Stimulated activated CD8-positive, alpha-beta memory T cell treated with anti-CD3 and anti-CD28 coated beads, Interleukin-2, amount 100 ng/mL, for 48 hours (primary cell): ENCODE results near the gene PACRG.

Experiments
- DNase-seq, 2 donors: peaks; one replicate each; pipeline ENCODE4 v3.0.0-alpha.2; 2020; ENCODE audit warnings: low read depth in 2 of 2

Gene PACRG

DNA sequence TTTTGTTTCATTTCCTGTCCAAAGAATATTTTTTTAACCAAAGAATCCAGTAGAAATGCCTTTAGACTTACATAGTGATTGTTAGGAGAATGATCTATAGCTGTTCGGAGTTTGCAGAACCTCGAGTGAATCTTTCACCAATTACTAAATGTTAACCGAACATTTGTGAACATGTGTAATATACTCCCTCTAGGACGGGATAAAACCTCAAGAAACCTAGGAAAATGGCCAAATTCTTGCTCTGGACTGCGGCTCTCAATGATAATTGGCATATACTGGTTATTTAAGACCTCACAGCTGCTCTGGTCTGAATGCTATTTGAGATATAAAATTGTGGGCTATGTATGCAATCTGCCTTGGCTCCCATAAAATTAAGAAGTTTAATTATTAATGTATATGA, 137.1 kb downstream of the PACRG start:
- no peak for DNase-seq

DNA sequence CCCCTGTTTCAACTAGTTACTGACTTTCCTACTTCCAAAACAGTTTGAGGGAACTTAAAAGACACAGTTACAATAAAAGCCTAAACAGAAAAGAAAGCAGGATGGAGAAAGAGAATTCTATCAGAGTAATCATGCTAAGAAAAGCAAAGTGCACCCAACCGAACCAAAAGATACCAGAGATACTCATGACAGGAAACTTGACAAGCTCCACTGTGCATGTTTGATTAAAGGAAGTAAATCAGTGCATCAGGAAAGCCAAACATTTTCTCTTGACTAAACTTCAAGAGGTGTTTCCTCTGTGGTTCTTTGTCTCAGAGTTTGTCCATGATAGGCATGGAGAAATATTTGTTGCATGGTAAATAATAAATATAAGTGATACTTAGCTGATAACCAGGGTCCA, 138.9 kb downstream of the PACRG start:
- DNase-seq = no peak

DNA sequence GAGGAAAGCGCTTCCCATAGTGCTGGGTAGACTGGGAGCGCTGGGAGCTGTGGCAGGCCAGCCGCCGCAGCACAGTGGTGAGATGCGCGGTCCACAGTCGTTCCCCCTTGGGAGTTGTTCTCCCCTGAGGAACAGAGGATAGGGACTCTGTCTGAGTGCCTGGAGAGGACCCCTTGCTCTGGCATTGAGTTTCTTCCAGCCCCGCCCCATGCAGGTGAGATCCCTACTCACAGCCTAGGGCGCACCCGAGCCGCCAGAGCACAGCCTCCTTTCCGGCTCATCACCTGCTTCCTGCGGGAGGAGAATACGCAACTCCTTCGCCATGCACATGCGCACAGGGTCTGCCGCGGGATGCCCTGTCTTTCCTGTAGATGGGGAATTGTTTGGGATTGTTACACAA, 140.6 kb downstream of the PACRG start:
- DNase-seq = no peak

DNA sequence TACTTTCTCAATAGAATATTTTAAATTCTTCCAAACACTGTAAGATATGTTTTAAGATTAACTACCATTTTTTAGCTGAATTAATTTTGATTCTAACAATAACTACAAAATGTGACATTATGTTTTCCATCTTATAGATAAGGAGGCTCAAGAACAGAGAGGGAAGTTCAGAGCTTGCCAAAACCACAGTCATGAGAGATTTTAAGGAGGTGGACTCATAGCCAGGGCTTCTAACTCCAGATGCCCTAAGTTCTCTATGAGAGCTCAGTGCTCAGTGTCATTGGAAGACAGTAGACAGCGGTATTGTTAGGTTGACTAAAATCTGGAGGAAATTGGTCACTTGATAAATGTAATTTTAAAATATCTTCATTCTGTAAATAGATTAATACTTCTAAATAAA, 144.2 kb downstream of the PACRG start:
- DNase-seq = no peak

DNA sequence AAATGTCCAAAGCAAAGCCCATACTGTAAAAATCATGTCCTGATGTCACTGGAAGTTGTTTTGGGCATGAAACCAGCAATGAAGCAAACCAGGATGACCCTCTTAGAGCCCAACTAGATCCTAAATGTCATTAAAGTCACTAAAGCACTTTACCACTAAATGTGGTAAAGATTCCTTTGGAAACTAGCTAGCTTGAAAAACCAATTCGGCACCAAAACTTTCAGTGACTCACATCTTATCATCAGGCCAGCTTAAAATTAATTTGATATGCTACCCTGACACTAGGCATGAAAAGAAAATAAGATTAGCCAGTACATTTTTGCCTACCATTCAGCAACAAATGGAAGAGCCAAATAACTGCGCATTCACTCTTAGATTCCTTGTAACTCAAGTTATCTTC, 145.8 kb downstream of the PACRG start:
- no peak for DNase-seq

DNA sequence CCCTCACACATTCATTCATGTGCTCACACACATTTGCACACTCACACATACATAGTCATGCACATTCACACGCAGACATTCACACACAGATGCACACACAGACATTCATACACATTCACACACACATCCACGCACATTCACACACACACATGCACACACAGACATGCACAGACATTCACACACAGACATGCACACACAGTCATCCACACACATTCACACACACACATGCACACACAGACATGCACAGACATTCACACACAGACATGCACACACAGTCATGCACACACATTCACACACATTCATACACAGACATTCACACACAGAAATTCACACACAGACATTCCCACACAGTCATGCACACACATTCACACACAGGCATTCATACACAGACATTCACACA, 147.3 kb downstream of the PACRG start:
- DNase-seq = no peak

DNA sequence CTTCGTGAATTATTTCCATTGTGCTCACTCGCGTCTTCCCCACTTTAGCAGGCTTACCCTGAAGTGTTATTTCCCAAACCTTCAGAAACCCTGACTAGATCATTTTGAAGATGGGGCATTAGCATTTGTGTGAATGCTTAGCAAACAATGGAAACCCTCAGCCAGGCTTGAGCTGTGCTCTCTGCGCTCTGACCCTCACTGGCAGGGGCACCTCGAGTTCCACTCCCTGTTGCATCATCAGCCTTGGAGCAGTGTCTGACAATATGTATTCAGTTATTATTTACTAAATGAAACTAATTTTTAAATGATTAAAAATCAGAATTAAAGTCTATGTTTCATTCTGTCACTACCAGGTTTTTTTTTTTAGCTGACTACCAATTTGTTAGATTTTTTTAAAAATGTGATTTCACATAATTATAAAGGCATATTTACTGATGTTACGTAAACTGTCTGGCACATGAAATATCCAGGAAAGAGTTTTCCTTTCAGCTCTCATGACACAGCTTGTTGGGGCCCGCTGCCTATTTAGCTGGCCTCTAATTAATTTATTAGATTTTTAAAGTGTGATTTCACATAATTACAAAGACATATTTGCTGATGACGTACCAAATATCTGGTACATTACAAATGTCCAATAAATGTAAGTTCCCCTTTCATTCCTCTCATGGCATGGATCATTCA, 155.2 kb downstream of the PACRG start:
- no peak for DNase-seq

DNA sequence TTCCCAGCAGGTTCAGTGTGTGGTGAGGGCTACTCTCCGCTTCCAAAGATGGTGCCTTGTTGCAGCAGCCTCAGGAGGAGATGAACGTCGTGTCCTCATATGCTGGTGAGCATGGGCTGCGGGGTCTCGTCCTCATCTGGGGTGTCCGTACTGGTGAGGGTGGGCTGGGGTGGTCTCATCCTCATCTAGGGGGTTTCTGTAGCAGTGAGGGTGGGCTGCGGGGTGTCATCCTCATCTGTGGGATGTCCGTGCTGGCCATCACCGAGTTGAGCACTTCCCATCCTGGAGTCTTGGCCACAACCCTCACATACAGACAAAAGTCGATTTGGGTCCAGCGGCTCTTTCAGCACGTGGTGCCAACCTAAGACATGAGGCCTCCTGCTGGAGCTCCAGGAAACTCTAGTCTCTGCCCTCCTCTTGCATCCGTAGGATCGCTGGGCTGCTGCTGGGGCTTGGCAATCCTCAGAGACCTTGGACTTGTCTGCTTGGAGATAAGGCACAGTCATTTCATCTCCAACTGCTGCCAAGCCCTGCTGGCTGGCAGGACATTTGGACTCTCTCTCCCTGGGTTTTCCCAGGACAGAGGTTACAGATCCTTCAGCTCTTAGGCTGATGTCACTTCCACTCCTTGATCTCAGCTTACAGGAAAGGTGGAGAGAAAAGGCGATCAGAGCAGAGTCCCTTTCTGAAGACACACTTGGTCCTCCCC, 160.4 kb downstream of the PACRG start:
- no peak for DNase-seq

DNA sequence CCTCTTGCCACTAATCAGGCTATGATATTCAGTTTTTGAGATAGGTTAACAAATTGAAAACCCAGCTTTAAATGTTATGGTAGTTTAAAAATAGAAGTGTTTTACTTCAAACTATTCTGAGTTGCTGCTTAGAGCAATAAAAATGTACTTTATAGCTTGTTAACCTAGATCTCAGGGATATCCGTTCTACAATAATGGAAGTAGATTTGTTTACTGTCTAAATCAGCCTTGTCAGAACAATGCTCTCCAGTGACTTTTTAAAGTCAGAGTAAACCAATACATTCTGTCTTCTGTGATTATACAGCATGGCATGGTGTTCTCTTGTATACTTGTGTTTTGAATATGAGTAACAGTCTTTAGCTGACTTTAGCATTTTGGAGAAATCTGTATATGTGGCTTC, 161.5 kb downstream of the PACRG start:
- no peak for DNase-seq

DNA sequence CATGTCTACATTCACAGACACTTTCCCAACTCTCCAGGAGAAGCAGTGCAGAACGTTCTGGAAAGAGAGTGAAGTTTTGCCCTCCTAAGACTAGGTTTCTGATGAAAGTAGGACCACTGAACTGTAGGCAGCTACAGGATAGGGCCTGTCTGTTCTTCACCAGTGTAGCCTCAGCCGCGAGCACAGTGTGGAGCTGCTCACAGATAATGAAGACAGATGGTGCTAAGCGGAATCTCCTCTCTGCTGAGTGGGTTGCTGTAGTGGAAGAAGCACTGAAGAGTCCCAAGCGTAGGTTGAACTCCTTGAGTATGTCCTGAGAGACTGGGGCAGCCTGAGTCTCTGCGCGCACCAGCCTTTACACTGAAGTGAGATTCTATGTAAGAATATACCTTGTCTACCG, 170.2 kb downstream of the PACRG start:
- no peak for DNase-seq

DNA sequence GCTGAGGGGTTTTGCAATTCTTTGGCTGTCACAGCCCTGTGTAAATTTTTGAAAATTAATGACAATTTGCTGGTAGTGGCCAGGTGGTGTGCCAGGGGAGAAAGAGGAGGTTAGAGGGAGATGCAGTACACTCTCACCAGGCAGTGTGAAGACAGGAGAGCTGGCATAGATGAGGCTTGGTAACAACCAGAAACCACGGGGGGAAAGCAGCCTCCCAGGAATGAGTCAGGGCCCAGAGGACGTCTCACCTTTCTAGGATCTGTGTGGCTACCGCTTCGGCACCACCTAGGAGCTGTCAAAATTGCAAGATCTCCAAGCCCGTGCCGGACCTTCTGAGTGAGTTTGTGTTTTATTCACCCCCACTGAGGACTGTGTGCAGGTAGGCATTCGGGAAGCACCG, 171.4 kb downstream of the PACRG start:
- DNase-seq = no peak

DNA sequence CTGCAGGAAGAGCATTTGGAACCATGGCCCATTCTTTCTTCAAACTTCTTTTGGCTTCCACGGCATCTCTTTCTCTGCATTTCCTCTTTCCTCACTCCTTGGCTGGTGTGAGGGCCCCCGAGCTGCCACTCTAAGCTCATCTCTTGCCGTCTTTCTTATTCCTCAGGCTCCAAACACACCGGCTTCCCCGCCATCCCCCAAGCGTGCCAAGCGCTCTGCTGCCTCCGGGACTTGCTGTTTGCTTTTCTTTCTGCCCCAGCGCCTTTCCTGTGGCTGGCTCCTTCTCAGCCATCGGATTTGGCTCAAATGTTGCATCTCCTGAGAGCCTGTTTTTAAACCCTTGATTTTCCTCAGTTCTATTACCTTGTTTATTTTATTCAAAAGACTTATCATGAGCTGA, 172.7 kb downstream of the PACRG start:
- DNase-seq = no peak

DNA sequence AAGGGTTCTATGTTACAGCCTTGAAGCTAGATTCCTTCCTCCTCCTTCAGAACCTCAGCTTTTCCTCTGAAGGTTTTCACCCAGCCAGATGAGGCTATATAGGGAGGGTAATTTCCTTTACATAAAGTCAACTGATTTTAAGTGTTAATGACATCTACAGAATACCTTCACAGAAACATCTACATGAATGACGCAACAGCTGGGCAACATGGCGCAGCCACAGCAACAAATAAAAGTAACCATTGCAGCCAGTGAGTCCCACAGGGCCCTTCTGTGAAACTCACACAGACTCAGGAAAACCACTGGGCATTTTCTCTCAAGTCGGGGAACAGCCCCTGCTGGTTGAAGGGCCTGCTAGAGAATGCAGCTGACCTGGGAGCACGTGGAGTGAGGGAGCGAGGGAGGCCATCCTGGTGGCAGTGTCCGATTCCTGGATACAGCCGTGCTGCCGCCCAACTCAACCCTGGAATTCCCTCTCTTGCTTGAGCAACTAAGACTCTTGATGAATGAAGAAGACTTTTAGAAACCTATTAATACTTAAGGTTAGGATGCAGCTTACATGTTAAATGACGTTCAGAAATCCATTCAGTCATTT, 176.4 kb downstream of the PACRG start:
- DNase-seq = no peak

DNA sequence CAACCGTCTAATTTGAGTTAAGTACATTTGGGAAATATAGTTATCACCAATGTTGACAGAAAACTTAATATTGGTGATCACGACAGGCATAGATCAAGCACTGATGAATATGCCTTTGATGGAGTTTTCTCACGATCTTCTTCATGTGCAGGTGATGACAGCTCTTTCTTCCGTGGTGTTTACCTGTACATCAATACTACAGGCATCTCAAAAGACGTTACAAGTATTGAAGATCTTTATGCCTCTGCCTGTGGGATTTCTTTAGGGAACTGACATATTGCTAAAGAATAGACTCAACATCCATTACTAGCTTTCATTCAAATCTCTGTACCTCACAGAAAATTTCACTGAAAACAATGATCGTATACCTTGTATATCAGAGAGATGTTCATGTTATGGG, 178.7 kb downstream of the PACRG start:
- DNase-seq = no peak

DNA sequence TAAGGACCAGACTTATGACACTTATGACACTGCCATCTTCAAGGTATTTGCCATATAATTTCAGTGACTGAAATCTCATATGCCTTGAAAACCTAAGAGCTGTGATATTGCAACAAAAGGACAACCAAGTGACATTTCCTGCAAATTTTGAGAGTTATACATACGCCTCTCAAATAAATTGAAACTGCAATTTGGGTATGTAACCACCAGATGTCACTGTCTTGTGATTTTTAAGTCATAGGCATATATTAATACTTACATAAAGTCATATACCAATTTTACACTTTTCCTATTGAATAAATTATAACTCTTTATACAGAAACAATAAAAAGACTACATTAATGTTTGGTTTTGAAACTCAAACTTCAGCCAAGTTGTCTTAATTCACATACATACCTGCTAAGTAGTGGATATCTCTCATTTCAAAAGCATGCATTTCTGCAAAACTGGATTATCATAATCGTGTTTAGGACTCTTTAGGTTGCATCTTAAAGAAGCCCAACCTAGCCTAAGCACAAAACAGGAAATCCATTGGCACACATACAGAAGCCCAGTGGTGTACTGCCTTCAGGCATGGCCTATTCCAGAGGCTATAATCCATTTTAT, 180.2 kb downstream of the PACRG start:
- DNase-seq = no peak

DNA sequence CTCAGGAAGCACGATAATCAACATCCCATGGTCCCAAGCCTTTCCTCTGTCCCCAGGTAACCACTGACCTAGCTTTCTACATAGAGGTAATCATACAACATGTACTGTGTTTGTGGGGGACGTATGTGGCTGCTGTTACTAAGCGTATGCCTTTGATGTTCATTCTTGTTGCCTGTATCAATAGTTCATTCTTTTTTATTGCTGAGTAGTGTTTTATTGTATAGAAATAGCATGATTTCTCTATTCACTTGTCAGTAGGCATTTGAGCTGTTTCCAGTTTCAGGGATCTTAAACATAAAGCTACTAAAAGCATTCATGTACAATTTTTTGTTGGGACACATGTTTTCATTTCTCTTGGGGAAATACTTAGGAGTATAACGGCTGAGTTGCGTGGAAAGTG, 185.4 kb downstream of the PACRG start:
- DNase-seq = no peak

DNA sequence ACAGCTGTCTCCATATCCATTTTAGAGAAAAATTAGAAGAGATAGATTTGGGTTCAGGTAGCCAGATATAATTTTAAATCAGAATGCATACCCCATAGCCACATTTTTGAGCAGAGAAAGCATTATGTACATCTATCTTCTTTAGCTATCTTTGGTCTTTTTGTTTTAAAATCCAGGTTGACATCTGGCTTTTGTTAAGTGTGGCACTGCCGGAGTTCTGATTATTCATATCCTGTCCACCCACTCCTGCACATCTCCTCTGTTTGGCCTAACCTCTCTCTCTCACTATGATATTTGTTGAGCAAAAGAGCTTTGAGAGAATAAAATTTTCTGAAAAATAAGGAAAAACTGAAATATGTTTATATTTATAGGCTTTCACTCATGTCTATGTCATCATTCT, 189.7 kb downstream of the PACRG start:
- no peak for DNase-seq

DNA sequence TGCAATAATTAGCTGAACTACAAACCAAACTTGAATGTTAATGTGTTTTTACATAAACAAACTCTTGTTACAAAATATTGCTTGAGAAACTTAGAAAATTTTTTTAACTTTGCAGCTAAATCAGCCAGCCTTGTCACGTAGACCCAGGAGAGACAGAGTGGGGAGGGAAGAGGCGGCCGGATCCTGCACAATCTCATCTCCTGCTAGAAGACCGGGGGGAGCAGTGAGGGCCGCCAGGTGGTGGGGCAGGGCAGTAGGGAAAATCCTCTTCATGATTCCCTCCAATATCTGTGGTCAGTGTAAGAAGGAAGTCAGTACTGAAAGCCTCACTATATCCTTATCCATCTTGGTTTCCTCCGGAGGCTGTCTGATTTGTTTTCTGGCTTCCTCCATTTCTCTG, 193.3 kb downstream of the PACRG start:
- DNase-seq = no peak

DNA sequence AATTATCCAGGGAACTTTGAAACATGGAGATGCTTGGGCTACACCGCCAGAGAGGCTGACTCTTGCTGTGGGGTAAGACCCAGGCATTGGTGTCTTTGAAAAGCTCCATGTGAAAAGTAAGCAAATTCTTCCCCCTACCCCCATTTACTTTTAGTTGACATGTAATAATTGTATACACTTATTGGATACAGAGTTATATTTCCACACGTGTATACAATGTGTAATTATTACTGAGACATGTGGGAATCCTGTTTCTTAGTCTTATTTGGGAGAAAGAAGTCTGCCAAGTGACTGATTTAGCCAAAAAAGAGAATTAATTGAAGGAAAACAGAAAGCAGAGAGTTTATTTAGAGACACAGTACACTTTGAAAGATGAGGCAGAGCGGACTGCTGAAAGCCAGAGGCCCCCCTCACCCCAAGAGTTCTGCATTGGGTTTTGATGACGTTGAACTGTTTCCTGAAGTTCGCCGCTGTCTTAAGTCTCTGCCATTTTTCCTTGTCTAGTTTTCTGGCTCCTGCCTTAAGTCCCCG, 193.8 kb downstream of the PACRG start:
- DNase-seq = no peak

DNA sequence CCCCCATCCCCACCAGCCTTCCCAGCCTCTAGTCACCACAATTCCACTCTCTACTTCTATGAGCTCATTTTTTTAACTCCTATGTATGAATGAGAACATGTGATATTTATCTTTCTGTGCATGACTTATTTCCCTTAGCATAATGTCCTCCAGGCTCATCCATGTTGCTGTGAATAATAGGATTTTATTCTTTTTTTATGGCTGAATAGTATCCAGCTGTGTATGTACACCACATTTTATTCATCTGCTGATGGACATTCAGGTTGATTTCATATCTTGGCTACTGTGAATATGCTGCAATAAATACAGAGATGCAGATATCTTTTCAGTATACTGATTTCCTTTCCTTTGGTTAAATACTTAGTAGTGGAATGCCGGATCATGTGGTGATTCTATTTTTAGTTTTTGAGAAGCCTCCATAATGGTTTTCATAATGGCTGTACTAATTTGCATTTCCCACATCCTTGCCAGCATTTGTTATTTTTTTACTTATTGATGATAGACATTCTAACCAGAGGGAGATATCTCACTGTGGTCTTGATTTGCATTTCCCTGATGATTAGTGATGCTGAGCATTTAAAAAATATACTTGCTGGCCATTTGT, 194.9 kb downstream of the PACRG start:
- no peak for DNase-seq

DNA sequence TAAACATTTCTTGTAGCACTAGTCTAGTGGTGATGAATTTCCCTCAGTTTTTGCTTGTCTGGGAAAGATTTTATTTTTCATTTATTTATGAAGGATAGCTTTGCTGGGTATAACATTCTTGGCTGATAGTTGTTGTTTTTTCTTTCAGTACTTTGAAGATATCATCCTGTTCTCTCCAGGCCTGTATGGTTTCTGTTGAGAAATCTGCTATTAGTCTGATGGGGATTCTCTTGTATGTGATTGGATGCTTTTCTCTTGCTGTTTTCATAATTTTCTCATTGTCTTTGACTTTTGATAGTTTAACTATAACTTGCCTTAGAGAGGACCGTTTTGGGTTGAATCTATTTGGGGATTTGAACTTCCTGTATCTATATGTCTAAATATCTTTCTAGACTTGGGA, 207.1 kb downstream of the PACRG start:
- DNase-seq = no peak

DNA sequence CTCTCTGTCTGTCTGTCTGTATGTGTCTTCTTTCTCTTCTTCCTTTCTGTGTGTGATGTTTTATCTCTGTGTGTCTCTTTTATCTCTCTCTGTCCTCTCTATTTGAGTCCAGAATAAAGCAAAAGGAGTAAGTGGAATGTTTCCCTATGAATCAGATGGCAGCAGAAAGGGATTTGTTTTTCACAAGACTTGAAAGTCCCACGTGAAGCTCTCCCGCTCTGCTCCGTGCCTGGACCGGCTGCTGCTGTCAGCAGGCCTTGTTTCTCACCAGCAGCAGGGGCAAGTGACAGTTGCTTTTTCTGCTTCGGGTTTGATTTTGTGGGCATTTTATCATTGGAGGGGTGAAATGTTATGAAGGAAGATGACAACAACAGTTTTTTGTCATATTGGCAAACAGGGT, 212.7 kb downstream of the PACRG start:
- DNase-seq = no peak
